CD4-positive, alpha-beta T cell treated with Interleukin-15 for 1 hour (primary cell): ENCODE measurements around the gene DENND5A.
"Not testable (repeated sequence)": the region's sequence is repeated elsewhere in the genome, so short reads cannot be mapped to it uniquely, and the experiment has no call there.

Experiments used
- DNase-seq: peaks from one replicate; pipeline ENCODE4 v3.0.0-alpha.2; 2020

DENND5A gene

DNA sequence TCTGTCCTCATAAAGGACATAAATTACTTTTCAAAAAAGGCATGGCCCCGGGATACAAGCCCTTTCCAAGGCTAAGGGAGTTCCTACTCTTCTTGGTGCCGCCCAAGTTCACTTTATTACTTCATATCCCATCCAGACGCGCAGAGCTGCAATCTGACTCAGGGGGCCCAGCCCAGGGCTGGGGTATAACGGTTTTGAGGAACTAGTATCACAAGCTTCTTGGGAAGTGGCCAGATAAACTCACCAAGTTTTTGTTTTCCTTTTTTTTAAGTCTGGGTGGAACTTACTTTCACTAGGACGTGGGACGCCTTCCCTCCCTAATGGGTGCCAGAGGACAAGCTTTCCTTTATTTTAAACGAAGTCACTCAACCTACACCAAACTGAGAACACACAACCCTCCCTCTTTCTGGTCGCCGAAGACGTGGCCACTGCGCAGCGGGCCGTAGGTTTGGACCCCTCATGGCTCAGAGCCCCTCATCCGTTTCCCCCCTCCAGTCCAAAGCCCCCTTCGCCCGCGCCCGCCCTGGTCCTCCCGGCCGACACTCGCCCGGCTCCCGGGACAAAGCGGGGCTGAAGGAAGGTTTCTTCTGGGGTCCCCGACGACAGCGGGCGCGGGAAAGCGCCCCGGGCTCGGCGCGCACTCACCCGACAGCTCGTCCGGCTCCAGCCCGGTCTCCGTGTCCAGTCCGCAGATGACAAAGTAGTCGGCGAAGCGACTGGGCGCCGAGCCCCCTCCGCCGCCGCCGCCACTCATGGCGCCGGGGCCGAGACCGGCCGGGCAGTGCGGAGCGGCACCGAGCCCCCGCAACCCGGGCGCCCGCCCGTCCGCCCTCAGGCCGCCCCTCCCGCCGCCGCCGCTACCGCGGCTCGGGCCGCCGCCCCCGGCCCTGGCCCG is 587 bp downstream of the DENND5A start:
- DNase-seq, result peak; percentile 80

GRCh38 chr11:9263840-9264315 is 1.3 kb downstream of the DENND5A start:
- DNase-seq, result peak; percentile 30

- DNase-seq, result not testable (repeated sequence)
Observed at GRCh38 chr11:9260838-9261146, 4.4 kb downstream of the DENND5A start.

- no peak for DNase-seq
Observed at GRCh38 chr11:9259981-9260837, 4.9 kb downstream of the DENND5A start.

- DNase-seq, result not testable (repeated sequence)
Observed at GRCh38 chr11:9258279-9258678, 6.9 kb downstream of the DENND5A start.

GRCh38 chr11:9254416-9254815 is 10.7 kb downstream of the DENND5A start:
- no peak for DNase-seq

GRCh38 chr11:9253086-9253485 is 12.1 kb downstream of the DENND5A start:
- no peak for DNase-seq

DNA sequence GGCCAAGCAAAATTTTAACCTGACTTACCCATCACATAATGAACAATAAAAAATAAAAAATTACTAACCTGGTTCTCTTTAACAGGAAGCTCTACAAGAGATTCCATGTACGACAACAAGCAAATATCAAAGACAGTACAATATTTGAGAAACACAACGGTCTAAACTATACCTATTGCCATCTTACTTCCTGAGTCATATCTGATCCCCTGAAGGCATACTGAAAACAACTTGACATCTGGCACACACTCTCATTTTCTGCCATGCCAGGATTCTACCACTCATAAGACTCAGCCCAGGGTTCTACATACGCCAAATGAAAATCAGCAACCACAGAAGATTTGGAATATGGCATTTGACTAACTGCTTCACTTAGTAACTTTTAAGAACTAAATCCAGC is 13.8 kb downstream of the DENND5A start:
- DNase-seq, result no peak

DNA sequence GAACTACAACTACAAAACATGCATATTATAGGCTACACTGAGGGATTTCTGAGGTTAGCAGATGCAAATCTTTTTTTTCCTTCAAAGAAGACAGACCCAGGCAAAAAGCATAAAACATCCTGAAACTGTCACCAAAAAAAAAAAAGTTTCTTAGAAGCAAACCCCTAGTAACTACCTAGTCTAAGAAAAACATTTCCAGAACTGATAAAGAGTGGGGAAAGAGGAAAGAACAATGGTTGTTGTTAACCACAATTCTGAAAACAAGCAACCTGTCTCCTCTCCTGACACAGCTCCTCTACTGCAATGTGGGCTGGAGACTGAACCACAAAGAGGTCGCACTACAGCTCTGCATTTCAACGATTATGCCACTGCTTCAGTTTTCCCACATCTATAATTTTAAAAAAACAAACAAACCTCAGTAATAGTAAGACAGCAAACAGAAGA is 15.0 kb downstream of the DENND5A start:
- DNase-seq, result peak; percentile 27

GRCh38 chr11:9249252-9249651 is 15.9 kb downstream of the DENND5A start:
- no peak for DNase-seq

GRCh38 chr11:9247863-9248262 is 17.3 kb downstream of the DENND5A start:
- DNase-seq, result no peak

DNA sequence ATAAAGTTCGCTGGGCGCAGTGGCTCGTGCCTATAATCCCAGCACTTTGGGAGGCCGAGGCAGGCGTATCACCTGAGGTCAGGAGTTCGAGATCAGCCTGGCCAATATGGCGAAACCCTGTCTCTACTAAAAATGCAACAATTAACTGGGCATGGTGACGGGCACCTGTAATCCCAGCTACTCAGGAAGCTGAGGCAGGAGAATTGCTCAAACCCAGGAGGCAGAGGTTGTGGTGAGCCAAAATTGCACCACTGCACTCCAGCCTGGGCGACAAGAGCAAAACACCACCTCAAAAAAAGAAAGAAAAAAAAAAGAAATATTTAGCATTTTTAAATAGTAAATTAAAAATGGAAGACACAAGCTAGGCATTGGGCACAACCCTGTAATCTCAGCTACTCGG is 28.9 kb downstream of the DENND5A start:
- DNase-seq, result not testable (repeated sequence)

DNA sequence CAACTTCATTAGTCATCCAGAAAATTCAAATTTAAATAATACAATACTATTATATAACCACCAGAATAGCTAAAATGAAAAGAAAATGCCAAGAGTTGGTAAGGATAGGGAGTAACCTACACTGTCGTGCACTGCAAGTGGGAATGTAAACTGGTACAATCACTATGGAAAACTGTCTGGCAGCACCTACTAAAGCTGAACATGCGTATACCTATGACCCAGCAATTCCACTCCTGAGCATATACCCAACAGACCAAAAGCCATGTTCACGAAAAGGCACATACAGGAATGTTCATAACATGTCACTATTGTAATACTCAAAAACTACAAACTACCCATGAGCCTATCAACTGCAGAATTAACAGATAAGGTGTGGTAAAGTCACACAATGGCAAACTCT is 32.7 kb downstream of the DENND5A start:
- DNase-seq, result no peak

- no peak for DNase-seq
Observed at GRCh38 chr11:9231848-9232177, 33.3 kb downstream of the DENND5A start.

DNA sequence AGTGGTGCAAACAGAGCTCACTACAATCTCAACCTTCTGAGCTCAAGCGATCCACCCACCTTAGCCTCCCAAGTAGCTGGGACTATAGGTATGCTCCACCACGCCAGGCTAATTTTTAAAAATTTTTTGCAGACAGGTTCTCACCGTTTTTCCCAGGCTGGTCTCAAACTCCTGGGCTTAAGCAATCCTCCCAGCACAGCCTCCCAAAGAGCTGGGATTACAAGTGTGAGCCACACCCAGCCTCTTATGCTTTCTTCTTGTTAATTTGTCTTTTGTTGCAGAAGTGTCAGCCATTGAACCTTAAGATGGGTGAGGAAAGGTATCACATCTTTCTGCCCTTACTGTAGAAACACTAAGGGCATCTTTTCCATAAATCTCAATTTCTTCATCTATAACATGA is 34.9 kb downstream of the DENND5A start:
- DNase-seq, result no peak

DNA sequence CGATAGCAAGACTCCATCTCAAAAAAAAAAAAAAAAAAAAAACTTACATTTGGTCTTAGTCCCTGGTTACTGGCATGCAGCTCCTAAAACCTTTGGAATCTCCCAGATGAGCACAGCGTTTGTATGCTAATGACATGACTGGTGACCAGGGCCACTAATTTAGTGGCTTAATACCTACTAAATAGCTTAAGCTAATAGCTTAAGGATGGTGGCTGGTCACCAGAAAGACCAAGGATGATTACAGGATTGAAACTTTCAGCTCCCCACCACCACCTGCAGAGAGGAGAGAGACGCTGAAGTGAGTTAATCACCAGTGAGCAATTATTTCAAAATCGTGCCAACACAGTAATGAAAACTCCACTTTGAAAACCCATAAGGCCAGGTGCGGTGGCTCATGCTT is 37.1 kb downstream of the DENND5A start:
- no peak for DNase-seq

DNA sequence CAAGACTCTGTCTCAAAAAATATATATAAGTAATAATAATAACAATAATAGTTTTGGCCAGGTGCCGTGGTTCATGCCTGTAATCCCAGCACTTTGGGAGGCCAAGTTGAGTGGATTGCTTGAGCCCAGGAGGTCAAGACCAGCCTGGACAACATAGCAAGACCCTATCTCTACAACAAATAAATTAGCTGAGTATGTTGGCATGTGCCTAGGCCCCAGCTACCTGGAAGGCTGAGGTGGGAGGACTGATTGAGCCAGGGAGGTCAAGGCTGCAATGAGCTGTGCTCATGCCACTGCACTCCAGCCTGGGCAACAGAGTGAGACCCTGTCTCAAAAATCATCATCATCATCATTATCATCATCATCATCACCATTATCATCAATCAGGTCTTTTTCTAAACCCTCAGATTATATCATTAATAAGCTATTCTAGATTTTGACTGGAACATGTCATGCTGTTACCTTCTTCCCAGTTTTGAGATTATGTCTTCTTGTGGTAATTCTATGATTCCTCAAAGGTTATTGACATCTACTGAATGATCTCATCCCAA is 39.3 kb downstream of the DENND5A start:
- DNase-seq, result no peak

- DNase-seq, result no peak
Observed at GRCh38 chr11:9222654-9223053, 42.5 kb downstream of the DENND5A start.

GRCh38 chr11:9220853-9221252 is 44.3 kb downstream of the DENND5A start:
- not testable (repeated sequence) for DNase-seq

GRCh38 chr11:9219572-9219971 is 45.6 kb downstream of the DENND5A start:
- no peak for DNase-seq

- DNase-seq, result no peak
Observed at GRCh38 chr11:9219115-9219514, 46.0 kb downstream of the DENND5A start.

DNA sequence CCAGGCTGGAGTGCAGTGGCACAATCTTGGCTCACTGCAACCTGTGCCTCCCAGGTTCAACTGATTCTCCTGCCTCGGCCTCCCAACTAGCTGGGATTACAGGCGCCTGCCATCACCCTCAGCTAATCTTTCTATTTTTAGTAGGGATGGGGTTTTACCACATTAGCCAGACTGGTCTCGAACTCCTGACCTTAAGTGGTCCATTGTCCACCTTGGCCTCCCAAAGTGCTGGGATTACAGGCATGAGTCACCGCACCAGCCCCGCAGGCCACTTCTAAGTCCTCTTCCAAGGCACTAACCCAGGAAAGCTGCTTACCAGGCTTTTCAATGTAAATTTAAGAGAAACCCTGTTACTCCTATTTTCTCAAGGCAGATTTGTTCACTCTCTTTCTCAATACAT is 50.4 kb downstream of the DENND5A start:
- DNase-seq, result no peak

DNA sequence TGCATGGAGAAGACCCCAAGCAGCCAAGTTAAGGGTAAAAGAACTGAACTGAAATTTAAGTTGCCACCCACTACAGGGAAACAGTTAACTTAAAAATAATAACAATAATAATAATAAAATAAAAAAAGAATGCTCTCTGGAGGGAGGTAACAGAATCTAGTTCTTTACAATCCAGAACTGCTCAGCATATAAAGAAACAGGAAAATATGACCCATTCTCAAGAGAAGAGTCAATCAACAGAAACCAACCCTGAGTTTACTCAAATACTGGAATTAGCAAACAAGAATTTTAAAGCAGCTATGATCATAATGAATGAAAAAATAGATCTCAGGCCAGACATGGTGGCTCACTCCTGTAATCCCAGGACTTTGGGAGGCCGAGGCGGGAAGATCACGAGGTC is 53.8 kb downstream of the DENND5A start:
- no peak for DNase-seq

DNA sequence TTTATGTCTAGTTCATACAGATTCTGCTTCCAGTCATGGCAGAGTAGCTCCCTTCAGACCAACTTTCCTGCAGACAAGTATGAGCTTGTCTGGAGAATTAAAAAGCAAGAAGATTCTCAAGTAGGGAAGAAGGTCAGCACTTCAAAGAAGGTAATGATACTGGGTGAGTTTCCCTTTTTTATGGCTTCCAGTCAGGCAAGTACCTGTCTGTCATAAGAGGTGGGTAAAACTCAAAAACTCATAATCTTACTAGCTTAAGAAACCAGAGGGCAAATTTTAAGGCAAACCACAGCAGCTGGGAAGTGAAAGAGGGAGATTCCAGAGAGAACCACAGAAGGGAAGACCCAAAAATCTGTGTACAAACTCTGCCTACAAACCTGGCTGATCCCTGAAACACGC is 54.2 kb downstream of the DENND5A start:
- no peak for DNase-seq
